Measurements from ENCODE around the gene PIGK.

GRCh38 chr1:77220687-77221463 is 1.6 kb upstream of the PIGK start:
- no peak for TF ChIP-seq CTCF (IDR thresholded peaks at IDR 0.05)
- no peak for TF ChIP-seq POLR2A (IDR thresholded peaks at IDR 0.05)
